IMR-90 (cell line): ENCODE measurements around the gene MYF6. TPM values are rescaled to one million over a fixed set of nuclear protein-coding genes. Genes with fewer than 3 reads are reported as not detected.

Source experiments
- ATAC-seq: fragments of 200-7000 bp; cut with Tn5 transposase; 2 replicates; pipeline ENCODE4 v1.9.1; 2020; ENCODE audit warnings: low read depth, mild to moderate bottlenecking, moderate library complexity
- BruUV-seq: library from RNA; stranded (reverse); fragments of 400-500 nt; replicated peaks from 2 replicates; lab custom pipeline; 2021; lab: Mats Ljungman, UMichigan
- CTCF ChIA-PET: fragments of 300-600 bp; formaldehyde crosslinking; extraction: SDS; loops from one replicate; lab custom pipeline; 2021; ENCODE audit warnings: antibody characterized with exemption; lab: Yijun Ruan, JAX
- POLR2A ChIA-PET: fragments of 300-600 bp; sonication (Branson Sonifier 250); formaldehyde crosslinking; loops from one replicate; lab custom pipeline; 2022; ENCODE audit warnings: antibody characterized with exemption; ENCODE audit not compliant: unreplicated experiment; lab: Charles Lee
- DNase-seq: peaks from one replicate; pipeline ENCODE4 v3.0.0; 2013
- H2AFZ ChIP-seq: replicated peaks from 2 replicates; pipeline ENCODE3; 2013; ENCODE audit warnings: low read length, mild to moderate bottlenecking; ENCODE audit not compliant: poor library complexity
- H2AK5ac ChIP-seq: 2 replicates; pipeline ENCODE4 v1.6.1; 2013; ENCODE audit warnings: low read depth, low read length, inconsistent platforms
- H2AK9ac ChIP-seq: replicated peaks from 2 replicates; pipeline ENCODE3; 2013; ENCODE audit warnings: mild to moderate bottlenecking, low read depth, low read length, moderate library complexity; ENCODE audit not compliant: poor library complexity
- H2BK120ac ChIP-seq: 2 replicates; pipeline ENCODE4 v1.6.1; 2013; ENCODE audit warnings: low read depth, low read length, inconsistent platforms
- H2BK15ac ChIP-seq: 3 replicates; pipeline ENCODE4 v1.6.1; 2013; ENCODE audit warnings: low read depth, low read length, inconsistent platforms
- H2BK20ac ChIP-seq: 2 replicates; pipeline ENCODE4 v1.6.1; 2013; ENCODE audit warnings: low read depth, mild to moderate bottlenecking, inconsistent platforms, low read length, moderate library complexity
- H2BK5ac ChIP-seq: 2 replicates; pipeline ENCODE4 v1.6.1; 2013; ENCODE audit warnings: mild to moderate bottlenecking, low read depth, low read length, inconsistent platforms; ENCODE audit not compliant: poor library complexity, severe bottlenecking
- H3K14ac ChIP-seq: replicated peaks from 2 replicates; pipeline ENCODE4 v1.6.1; 2013; ENCODE audit warnings: low read depth, low read length, inconsistent platforms
- H3K18ac ChIP-seq: 2 replicates; pipeline ENCODE4 v1.6.1; 2013; ENCODE audit warnings: low read depth, low read length, control low read depth
- H3K23ac ChIP-seq: 2 replicates; pipeline ENCODE4 v1.6.1; 2013; ENCODE audit warnings: low read depth, low read length, inconsistent platforms
- H3K27ac ChIP-seq: 2 replicates; pipeline ENCODE4 v1.5.1; 2013; ENCODE audit warnings: mild to moderate bottlenecking, control low read depth, low read length; ENCODE audit not compliant: insufficient read depth
- H3K27me3 ChIP-seq: 2 replicates; pipeline ENCODE4 v1.6.1; 2013; ENCODE audit warnings: low read length; ENCODE audit not compliant: control insufficient read depth, insufficient read depth
- H3K36me3 ChIP-seq: 2 replicates; pipeline ENCODE4 v1.6.1; 2013; ENCODE audit warnings: low read length, mixed read lengths; ENCODE audit not compliant: control insufficient read depth, insufficient read depth
- H3K4ac ChIP-seq: 2 replicates; pipeline ENCODE4 v1.6.1; 2013; ENCODE audit warnings: low read depth, low read length, inconsistent platforms
- H3K4me1 ChIP-seq: 2 replicates; pipeline ENCODE4 v1.6.1; 2013; ENCODE audit warnings: low read length, mixed read lengths; ENCODE audit not compliant: control insufficient read depth, insufficient read depth
- H3K4me2 ChIP-seq: 2 replicates; pipeline ENCODE4 v1.6.1; 2013; ENCODE audit warnings: low read depth, mild to moderate bottlenecking, control low read depth, low read length, moderate library complexity
- H3K4me3 ChIP-seq: 2 replicates; pipeline ENCODE4 v1.5.1; 2013; ENCODE audit warnings: low read depth, mild to moderate bottlenecking, control low read depth, low read length, moderate library complexity; ENCODE audit not compliant: insufficient read depth
- H3K56ac ChIP-seq: 2 replicates; pipeline ENCODE4 v1.6.1; 2013; ENCODE audit warnings: low read length, inconsistent platforms; ENCODE audit not compliant: insufficient read depth; ENCODE audit errors: extremely low read depth
- H3K79me1 ChIP-seq, 2 experiments: 2 replicates each; pipeline ENCODE4 v1.6.1; 2013; ENCODE audit warnings: low read length in 2 of 2, inconsistent platforms in 1 of 2, low read depth in 1 of 2
- H3K9ac ChIP-seq: 2 replicates; pipeline ENCODE4 v1.6.1; 2013; ENCODE audit warnings: low read depth, low read length, control low read depth
- H3K9me1 ChIP-seq: 2 replicates; pipeline ENCODE4 v1.6.1; 2013; ENCODE audit warnings: low read length, inconsistent platforms; ENCODE audit not compliant: insufficient read depth
- H3K9me3 ChIP-seq: 2 replicates; pipeline ENCODE4 v1.6.1; 2013; ENCODE audit warnings: low read length; ENCODE audit not compliant: control insufficient read depth, insufficient read depth
- H4K20me1 ChIP-seq: 2 replicates; pipeline ENCODE4 v1.6.1; 2013; ENCODE audit warnings: low read length, inconsistent platforms; ENCODE audit not compliant: insufficient read depth
- H4K5ac ChIP-seq: 2 replicates; pipeline ENCODE4 v1.6.1; 2013; ENCODE audit warnings: mild to moderate bottlenecking, low read depth, low read length, control low read depth
- H4K8ac ChIP-seq, 2 experiments: 2 replicates each; pipeline ENCODE4 v1.6.1; 2013; ENCODE audit warnings: low read depth in 2 of 2, low read length in 2 of 2, control low read depth in 1 of 2, inconsistent platforms in 1 of 2
- H4K91ac ChIP-seq: 2 replicates; pipeline ENCODE4 v1.6.1; 2013; ENCODE audit warnings: low read depth, low read length, inconsistent platforms; ENCODE audit not compliant: insufficient read depth
- CEBPB ChIP-seq: IDR thresholded peaks from 2 replicates; pipeline ENCODE4 v1.6.1; 2012; ENCODE audit warnings: low read depth, low read length, improper control_type of control experiment
- CHD1 ChIP-seq: IDR thresholded peaks from 2 replicates; pipeline ENCODE4 v1.6.1; 2012; ENCODE audit warnings: low read depth, low read length, improper control_type of control experiment
- CTCF ChIP-seq: conservative IDR thresholded peaks from 2 replicates; pipeline ENCODE4 v1.5.1; 2012; ENCODE audit warnings: mild to moderate bottlenecking, low read depth, low read length, improper control_type of control experiment
- FOS ChIP-seq: fragments of 150-350 bp; IDR thresholded peaks from 2 replicates; pipeline ENCODE4 v1.6.1; 2016; ENCODE audit warnings: low read depth, low read length
- MAFK ChIP-seq: IDR thresholded peaks from 2 replicates; pipeline ENCODE4 v1.6.1; 2012; ENCODE audit warnings: low read depth, low read length, improper control_type of control experiment
- MAZ ChIP-seq: IDR thresholded peaks from 2 replicates; pipeline ENCODE4 v1.6.1; 2012; ENCODE audit warnings: low read depth, mild to moderate bottlenecking, low read length, improper control_type of control experiment, moderate library complexity, borderline replicate concordance
- MXI1 ChIP-seq: IDR thresholded peaks from 2 replicates; pipeline ENCODE4 v1.6.1; 2012; ENCODE audit warnings: low read depth, mild to moderate bottlenecking, low read length, moderate library complexity, borderline replicate concordance
- NFE2L2 ChIP-seq: fragments of 150-350 bp; IDR thresholded peaks from 2 replicates; pipeline ENCODE4 v1.6.1; 2016; ENCODE audit warnings: low read depth, mild to moderate bottlenecking, low read length
- RAD21 ChIP-seq: IDR thresholded peaks from 2 replicates; pipeline ENCODE4 v1.6.1; 2012; ENCODE audit warnings: low read length, improper control_type of control experiment
- RCOR1 ChIP-seq: IDR thresholded peaks from 2 replicates; pipeline ENCODE4 v1.6.1; 2012; ENCODE audit warnings: mild to moderate bottlenecking, low read length, improper control_type of control experiment; ENCODE audit not compliant: insufficient replicate concordance
- RFX5 ChIP-seq: IDR thresholded peaks from 2 replicates; pipeline ENCODE4 v1.8.0; 2012; ENCODE audit warnings: low read depth, mild to moderate bottlenecking, low read length, moderate library complexity
- SMC3 ChIP-seq: fragments of 150-350 bp; IDR thresholded peaks from 2 replicates; pipeline ENCODE4 v1.6.1; 2016; ENCODE audit warnings: low read depth, mild to moderate bottlenecking, antibody characterized with exemption, low read length, moderate library complexity
- USF2 ChIP-seq: fragments of 150-350 bp; IDR thresholded peaks from 2 replicates; pipeline ENCODE4 v1.6.1; 2017; ENCODE audit warnings: mild to moderate bottlenecking, antibody characterized with exemption, low read length, low read depth
- WGBS, 2 experiments: methylation state at CpG; one replicate each; pipeline versions ENCODE4 v1.1.5 to v1.1.7; 2013; ENCODE audit warnings: missing lambda C conversion rate in 2 of 2; ENCODE audit not compliant: insufficient read length in 1 of 2; ENCODE audit errors: extremely low coverage in 2 of 2; 5-methylcytosine and 5-hydroxymethylcytosine counted together
- dilution Hi-C: fragments of 300-500 bp; cut with HindIII; formaldehyde crosslinking; loops from one replicate; pipeline ENCODE4 v1.14.3; 2018; ENCODE audit warnings: low sequenced_read_pairs; ENCODE audit not compliant: unreplicated experiment
- in situ Hi-C: fragments of 300-500 bp; cut with MboI; formaldehyde crosslinking; loops from 3 replicates; pipeline ENCODE4 v1.14.3; 2019; ENCODE audit warnings: low sequenced_read_pairs, inconsistent platforms, mixed read lengths
- intact Hi-C: fragments of 100-400 bp; cut with micrococcal nuclease; formaldehyde crosslinking; loops from 2 replicates; pipeline ENCODE4 v1.10.0; 2022
- polyA plus RNA-seq, 3 experiments: library from polyadenylated mRNA; depleted of rRNA; stranded (reverse); fragments of >200 nt; gene quantifications; 2 replicates each; pipeline ENCODE4 v1.2.3, GENCODE V29; 2012; ENCODE audit warnings: low replicate concordance in 1 of 3
- total RNA-seq: library from RNA; depleted of rRNA; stranded (reverse); fragments of >200 nt; gene quantifications from 2 replicates; pipeline ENCODE4 v1.2.3, GENCODE V29; 2012
- TF ChIP-seq, protein P1 (sequence below): fragments of 150-350 bp; IDR thresholded peaks from 2 replicates; pipeline ENCODE4 v1.6.1; 2016; ENCODE audit warnings: low read depth, mild to moderate bottlenecking, low read length, moderate library complexity, borderline replicate concordance

The MYF6 gene
- total and polyA plus RNA-seq, 2 of the 4 experiments (the other 2 are of a cell fraction) = not detected

DNA sequence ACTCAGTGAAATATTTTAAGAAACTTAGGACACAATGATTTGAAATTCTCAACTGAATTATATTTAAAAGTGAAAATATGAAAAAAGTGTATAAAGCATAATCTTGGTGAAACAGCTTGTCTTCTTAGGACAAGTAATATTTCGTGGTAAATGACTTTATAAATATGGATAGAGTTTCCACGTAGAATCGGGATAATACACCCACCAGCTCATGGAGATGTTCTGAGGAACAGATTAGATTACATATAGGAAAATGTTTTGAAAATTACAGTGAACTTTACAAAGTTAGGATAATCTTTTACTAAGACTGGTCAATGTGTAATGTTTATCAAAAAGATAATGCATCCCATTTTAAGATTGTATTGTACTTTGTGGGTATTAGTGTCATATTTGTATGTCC is 25.6 kb upstream of the MYF6 start:
- H3K27ac ChIP-seq = no peak overlapping the region
- no peak overlapping the region for H4K8ac ChIP-seq
- no peaks in the 10 kb centered on the region for H3K79me1 ChIP-seq

More for the DNA sequence above, 25.6 kb upstream of the MYF6 start:
- Histone ChIP-seq H3K4ac (no peak overlapping the region), H3K18ac (no peak overlapping the region), H3K9ac (no peak overlapping the region), H3K9me1 (no peaks in the 10 kb centered on the region), H2BK120ac (no peak overlapping the region), H3K4me3 (no peak overlapping the region), H2AK5ac (no peak overlapping the region), H3K56ac (no peak overlapping the region), H3K23ac (no peak overlapping the region), H3K4me1 (no peaks in the 10 kb centered on the region), H3K9me3 (no peaks in the 10 kb centered on the region), H3K4me2 (no peak overlapping the region), H4K91ac (no peak overlapping the region), H4K5ac (no peak overlapping the region), H3K14ac (no peak overlapping the region), H4K20me1 (no peaks in the 10 kb centered on the region), H2BK15ac (no peak overlapping the region), H3K36me3 (no peaks in the 10 kb centered on the region), H2AFZ (no peak overlapping the region), H2BK5ac (no peak overlapping the region), H3K27me3 (no peaks in the 10 kb centered on the region), H2AK9ac (no peak overlapping the region), H2BK20ac (no peak overlapping the region)
- ChIA-PET CTCF (interaction anchor here (0.7 kb wide), 1 partner anchor 22 kb away, joined by 3 read pairs; no protein-coding TSS in a partner anchor), POLR2A (no interaction called here)
- WGBS, 2 experiments = no CpG with 5 or more reads among the region's 3 CpGs
- in situ Hi-C loops = no loop called here
- no TSS peak for BruUV-seq
- dilution Hi-C loops = no loop called here
- no peak for DNase-seq
- ATAC-seq = no peak
- intact Hi-C loops = no loop called here
- TF ChIP-seq FOS (no peak), MAZ (no peak), RCOR1 (no peak), RAD21 (no peak), MXI1 (no peak), CHD1 (no peak), SMC3 (no peak), CTCF (no peak), NFE2L2 (no peak), MAFK (no peak), RFX5 (no peak), USF2 (no peak), CEBPB (no peak)
- TF ChIP-seq, protein P1, sequence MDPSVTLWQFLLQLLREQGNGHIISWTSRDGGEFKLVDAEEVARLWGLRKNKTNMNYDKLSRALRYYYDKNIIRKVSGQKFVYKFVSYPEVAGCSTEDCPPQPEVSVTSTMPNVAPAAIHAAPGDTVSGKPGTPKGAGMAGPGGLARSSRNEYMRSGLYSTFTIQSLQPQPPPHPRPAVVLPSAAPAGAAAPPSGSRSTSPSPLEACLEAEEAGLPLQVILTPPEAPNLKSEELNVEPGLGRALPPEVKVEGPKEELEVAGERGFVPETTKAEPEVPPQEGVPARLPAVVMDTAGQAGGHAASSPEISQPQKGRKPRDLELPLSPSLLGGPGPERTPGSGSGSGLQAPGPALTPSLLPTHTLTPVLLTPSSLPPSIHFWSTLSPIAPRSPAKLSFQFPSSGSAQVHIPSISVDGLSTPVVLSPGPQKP = no peak
